GM12878 (cell line): ENCODE data around the gene STT3B. TPM values are rescaled to one million over a fixed set of nuclear protein-coding genes. Genes with fewer than 3 reads are reported as not detected.
A peak's percentile ranks its signal among the peaks of the same experiment; 100 is the strongest.

Source experiments
- CBFB ChIP-seq: IDR thresholded peaks from 2 replicates; pipeline ENCODE4 v1.6.1; 2016; ENCODE audit warnings: antibody characterized with exemption, low read depth
- EZH2 ChIP-seq: IDR thresholded peaks from 2 replicates; pipeline ENCODE4 v1.6.1; 2012; ENCODE audit warnings: low read depth, mild to moderate bottlenecking, control low read depth, inconsistent platforms, low read length, borderline replicate concordance; ENCODE audit not compliant: control insufficient read depth
- GATAD2B ChIP-seq: fragments of 450-650 bp; conservative IDR thresholded peaks from 2 replicates; pipeline ENCODE4 v1.6.1; 2017; ENCODE audit warnings: low read depth, mild to moderate bottlenecking, moderate library complexity
- MEF2B ChIP-seq: fragments of 450-650 bp; IDR thresholded peaks from 2 replicates; pipeline ENCODE4 v1.6.1; 2018; ENCODE audit warnings: mild to moderate bottlenecking, moderate library complexity; ENCODE audit not compliant: partially characterized antibody, poor library complexity, severe bottlenecking
- MLLT1 ChIP-seq: fragments of 450-650 bp; IDR thresholded peaks from 2 replicates; pipeline ENCODE4 v1.6.1; 2016; ENCODE audit warnings: mild to moderate bottlenecking
- MYB ChIP-seq: fragments of 150-350 bp; IDR thresholded peaks from 2 replicates; pipeline ENCODE4 v1.6.1; 2014; ENCODE audit warnings: mild to moderate bottlenecking, low read depth, low read length, borderline replicate concordance
- NR2C2 ChIP-seq: IDR thresholded peaks from 2 replicates; pipeline ENCODE4 v1.6.1; 2011; ENCODE audit warnings: borderline replicate concordance, low read depth; ENCODE audit not compliant: control insufficient read depth, insufficient read length
- POLR2A ChIP-seq: IDR thresholded peaks from 2 replicates; pipeline ENCODE4 v1.6.1; 2011; ENCODE audit warnings: low read depth, mild to moderate bottlenecking, low read length
- SKIL ChIP-seq: fragments of 450-650 bp; IDR thresholded peaks from 2 replicates; pipeline ENCODE4 v1.6.1; 2017; ENCODE audit warnings: mild to moderate bottlenecking, low read depth, inconsistent platforms; ENCODE audit not compliant: poor library complexity, severe bottlenecking
- TBL1XR1 ChIP-seq: IDR thresholded peaks from 2 replicates; pipeline ENCODE4 v1.6.1; 2012; ENCODE audit warnings: low read depth, low read length, improper control_type of control experiment
- ZNF687 ChIP-seq: fragments of 450-650 bp; IDR thresholded peaks from 2 replicates; pipeline ENCODE4 v1.6.1; 2017; ENCODE audit warnings: mild to moderate bottlenecking, moderate library complexity
- ZSCAN29 ChIP-seq: fragments of 450-650 bp; IDR thresholded peaks from 2 replicates; pipeline ENCODE4 v1.6.1; 2017; ENCODE audit warnings: mild to moderate bottlenecking, moderate library complexity
- polyA plus RNA-seq, 11 experiments: library from polyadenylated mRNA; depleted of rRNA in 4 of 11; unstranded in 6 of 11; stranded (reverse) in 5 of 11; fragments of >200 nt; fragmentation: Nextera tagmentation in 4 of 11; fragmentation: Illumina TruSeq in 1 of 11; extraction: Ambion mirVana in 4 of 11; extraction: Trizol in 1 of 11; gene quantifications; 1 replicate in 1 of 11; 2 replicates in 10 of 11; pipeline versions ENCODE4 v1.2.1 to v1.2.3, GENCODE V29; 2011 to 2016; ENCODE audit warnings: inconsistent platforms in 2 of 11, missing spikeins in 2 of 11, low read depth in 1 of 11
- total RNA-seq, 4 experiments: library from RNA; depleted of rRNA in 3 of 4; stranded (reverse); fragments of >200 nt in 3 of 4; fragmentation: Illumina TruSeq in 1 of 4; extraction: Trizol in 1 of 4; gene quantifications; 2 replicates each; pipeline versions ENCODE4 v1.2.1 to v1.2.3, GENCODE V29; 2013 to 2021
- TF ChIP-seq, protein P1 (sequence below): fragments of 150-350 bp; IDR thresholded peaks from 2 replicates; pipeline ENCODE4 v1.6.1; 2016; ENCODE audit warnings: low read depth, low read length
- TF ChIP-seq, protein P2 (sequence below): IDR thresholded peaks from 2 replicates; pipeline ENCODE4 v1.6.1; 2011; ENCODE audit warnings: mild to moderate bottlenecking, low read depth, low read length, moderate library complexity; ENCODE audit not compliant: insufficient replicate concordance
- TF ChIP-seq, protein P3 (sequence below): IDR thresholded peaks from 2 replicates; pipeline ENCODE4 v1.6.1; 2012; ENCODE audit warnings: low read depth, low read length, improper control_type of control experiment

The STT3B gene
- total and polyA plus RNA-seq, 10 of the 15 experiments (the other 5 are each of a cell fraction or from before 2014, with no cell fraction given), result 19.9 to 208 (median 79.6) TPM

DNA sequence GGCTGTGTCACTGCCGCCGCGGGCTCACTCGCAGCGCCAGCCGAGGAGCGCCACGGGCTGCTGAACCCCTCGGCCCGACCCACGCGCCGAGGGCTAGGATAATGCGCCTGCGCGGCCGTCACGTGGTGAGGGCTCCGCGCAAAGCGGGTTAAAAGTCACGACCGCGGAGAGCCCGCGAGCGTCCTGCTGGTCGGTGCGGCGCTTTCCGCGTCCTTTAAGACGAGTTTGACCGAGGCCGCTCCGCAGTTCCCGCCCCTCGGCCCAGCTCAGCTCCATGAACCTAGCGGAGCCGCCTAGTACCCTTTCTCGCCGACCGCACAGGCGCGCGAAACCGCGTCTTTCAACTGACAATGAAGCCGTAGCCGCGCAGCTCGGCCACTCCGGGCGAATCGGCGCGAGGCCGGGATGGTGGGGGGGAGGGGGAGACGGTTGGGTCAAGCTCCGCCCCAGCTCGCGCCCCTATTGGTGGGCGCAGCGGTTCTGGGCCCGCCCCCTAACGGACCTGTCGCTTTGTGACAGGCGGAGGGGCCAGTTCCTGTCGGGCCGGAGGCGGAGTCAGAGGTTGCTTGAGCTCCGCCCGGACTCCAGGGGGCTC lies 636 bp upstream of the STT3B start (continued):
- TF ChIP-seq, protein P1, sequence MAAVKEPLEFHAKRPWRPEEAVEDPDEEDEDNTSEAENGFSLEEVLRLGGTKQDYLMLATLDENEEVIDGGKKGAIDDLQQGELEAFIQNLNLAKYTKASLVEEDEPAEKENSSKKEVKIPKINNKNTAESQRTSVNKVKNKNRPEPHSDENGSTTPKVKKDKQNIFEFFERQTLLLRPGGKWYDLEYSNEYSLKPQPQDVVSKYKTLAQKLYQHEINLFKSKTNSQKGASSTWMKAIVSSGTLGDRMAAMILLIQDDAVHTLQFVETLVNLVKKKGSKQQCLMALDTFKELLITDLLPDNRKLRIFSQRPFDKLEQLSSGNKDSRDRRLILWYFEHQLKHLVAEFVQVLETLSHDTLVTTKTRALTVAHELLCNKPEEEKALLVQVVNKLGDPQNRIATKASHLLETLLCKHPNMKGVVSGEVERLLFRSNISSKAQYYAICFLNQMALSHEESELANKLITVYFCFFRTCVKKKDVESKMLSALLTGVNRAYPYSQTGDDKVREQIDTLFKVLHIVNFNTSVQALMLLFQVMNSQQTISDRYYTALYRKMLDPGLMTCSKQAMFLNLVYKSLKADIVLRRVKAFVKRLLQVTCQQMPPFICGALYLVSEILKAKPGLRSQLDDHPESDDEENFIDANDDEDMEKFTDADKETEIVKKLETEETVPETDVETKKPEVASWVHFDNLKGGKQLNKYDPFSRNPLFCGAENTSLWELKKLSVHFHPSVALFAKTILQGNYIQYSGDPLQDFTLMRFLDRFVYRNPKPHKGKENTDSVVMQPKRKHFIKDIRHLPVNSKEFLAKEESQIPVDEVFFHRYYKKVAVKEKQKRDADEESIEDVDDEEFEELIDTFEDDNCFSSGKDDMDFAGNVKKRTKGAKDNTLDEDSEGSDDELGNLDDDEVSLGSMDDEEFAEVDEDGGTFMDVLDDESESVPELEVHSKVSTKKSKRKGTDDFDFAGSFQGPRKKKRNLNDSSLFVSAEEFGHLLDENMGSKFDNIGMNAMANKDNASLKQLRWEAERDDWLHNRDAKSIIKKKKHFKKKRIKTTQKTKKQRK, result no peak
- TF ChIP-seq MEF2B, result no peak
- peak; percentile 95 for TF ChIP-seq POLR2A
- TF ChIP-seq, protein P2, sequence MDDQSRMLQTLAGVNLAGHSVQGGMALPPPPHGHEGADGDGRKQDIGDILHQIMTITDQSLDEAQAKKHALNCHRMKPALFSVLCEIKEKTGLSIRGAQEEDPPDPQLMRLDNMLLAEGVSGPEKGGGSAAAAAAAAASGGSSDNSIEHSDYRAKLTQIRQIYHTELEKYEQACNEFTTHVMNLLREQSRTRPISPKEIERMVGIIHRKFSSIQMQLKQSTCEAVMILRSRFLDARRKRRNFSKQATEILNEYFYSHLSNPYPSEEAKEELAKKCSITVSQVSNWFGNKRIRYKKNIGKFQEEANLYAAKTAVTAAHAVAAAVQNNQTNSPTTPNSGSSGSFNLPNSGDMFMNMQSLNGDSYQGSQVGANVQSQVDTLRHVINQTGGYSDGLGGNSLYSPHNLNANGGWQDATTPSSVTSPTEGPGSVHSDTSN, result peak; percentile 3
- TF ChIP-seq MLLT1, result peak; percentile 66; the same call in 1 of the 2 replicates
- TF ChIP-seq SKIL, result no peak
- TF ChIP-seq, protein P3, sequence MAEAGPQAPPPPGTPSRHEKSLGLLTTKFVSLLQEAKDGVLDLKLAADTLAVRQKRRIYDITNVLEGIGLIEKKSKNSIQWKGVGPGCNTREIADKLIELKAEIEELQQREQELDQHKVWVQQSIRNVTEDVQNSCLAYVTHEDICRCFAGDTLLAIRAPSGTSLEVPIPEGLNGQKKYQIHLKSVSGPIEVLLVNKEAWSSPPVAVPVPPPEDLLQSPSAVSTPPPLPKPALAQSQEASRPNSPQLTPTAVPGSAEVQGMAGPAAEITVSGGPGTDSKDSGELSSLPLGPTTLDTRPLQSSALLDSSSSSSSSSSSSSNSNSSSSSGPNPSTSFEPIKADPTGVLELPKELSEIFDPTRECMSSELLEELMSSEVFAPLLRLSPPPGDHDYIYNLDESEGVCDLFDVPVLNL, result 0 out of 2 replicates have a peak, but pooled peaks have one; percentile 51
- TF ChIP-seq GATAD2B, result peak; percentile 94
- TF ChIP-seq ZNF687, result peak; percentile 98
- peak; percentile 86 for TF ChIP-seq ZSCAN29
- TF ChIP-seq NR2C2, result no peak
- no peak; the same call in 1 of the 2 replicates for TF ChIP-seq TBL1XR1
- TF ChIP-seq CBFB, result peak; percentile 82; the same call in 1 of the 2 replicates
- TF ChIP-seq MYB, result peak; percentile 87
- no peak for TF ChIP-seq EZH2
